Mucosa of gallbladder (tissue), 1 donor: Measurements from ENCODE around the gene HINT1. TPM values are rescaled to one million over a fixed set of nuclear protein-coding genes. Genes with fewer than 3 reads are reported as not detected.

Experiments
- DNase-seq: peaks from one replicate; pipeline ENCODE4 v3.0.0-alpha.2; 2020; ENCODE audit warnings: low spot score
- total RNA-seq: library from RNA; stranded (reverse); gene quantifications from one replicate; pipeline ENCODE4 v1.2.1, GENCODE V29; 2021
- donor health status: DM: no; HTN: no; CAD: no.

HINT1 gene
- total RNA-seq, 1 donor from 2014 or later = 152 TPM

GRCh38 chr5:131109540-131110255 is 55.4 kb downstream of the HINT1 start:
- DNase-seq = peak; percentile 20

Other genes starting within 250 kb of the HINT1 start
- gene LYRM7, start 5.7 kb upstream of the HINT1 start, total RNA-seq = 7.5 TPM
- gene CDC42SE2, start 98.8 kb upstream of the HINT1 start, total RNA-seq = 47.6 TPM